Activated CD4-positive, CD25-positive, alpha-beta regulatory T cell treated with anti-CD3 and anti-CD28 coated beads, Interleukin-2, amount 50 U/mL, for 72 hours (primary cell): ENCODE measurements around the gene GPD1.
"Not testable (repeated sequence)": the region's sequence is repeated elsewhere in the genome, so short reads cannot be mapped to it uniquely, and the experiment has no call there.

Source experiments
- DNase-seq: peaks from one replicate; pipeline ENCODE4 v3.0.0; 2021

The GPD1 gene

GRCh38 chr12:50074936-50075807 is 28.6 kb upstream of the GPD1 start:
- peak; percentile 85 for DNase-seq

DNA sequence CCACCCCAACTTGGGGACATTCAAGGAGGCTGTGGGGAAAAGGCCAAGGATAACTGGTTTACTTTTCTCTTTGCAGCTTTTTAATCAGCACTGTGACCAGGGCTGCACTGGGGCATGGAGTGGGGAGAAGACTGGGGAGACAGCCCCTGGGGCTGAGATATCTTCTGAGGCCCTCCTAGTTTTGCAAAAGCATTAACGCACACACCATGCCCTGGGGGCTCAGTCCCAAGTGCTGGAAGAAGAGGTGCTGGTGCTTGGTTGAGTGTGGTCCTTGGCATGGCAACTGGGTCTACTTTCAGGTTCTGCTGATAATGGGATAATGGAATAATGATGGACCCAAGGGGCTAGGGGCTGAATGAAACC is 28.0 kb upstream of the GPD1 start:
- no peak for DNase-seq

- no peak for DNase-seq
Observed at GRCh38 chr12:50077099-50077498, 26.7 kb upstream of the GPD1 start.

- no peak for DNase-seq
Observed at GRCh38 chr12:50078281-50078680, 25.5 kb upstream of the GPD1 start.

GRCh38 chr12:50079771-50080170 is 24.0 kb upstream of the GPD1 start:
- no peak for DNase-seq

- no peak for DNase-seq
Observed at GRCh38 chr12:50081096-50081808, 22.6 kb upstream of the GPD1 start.

DNA sequence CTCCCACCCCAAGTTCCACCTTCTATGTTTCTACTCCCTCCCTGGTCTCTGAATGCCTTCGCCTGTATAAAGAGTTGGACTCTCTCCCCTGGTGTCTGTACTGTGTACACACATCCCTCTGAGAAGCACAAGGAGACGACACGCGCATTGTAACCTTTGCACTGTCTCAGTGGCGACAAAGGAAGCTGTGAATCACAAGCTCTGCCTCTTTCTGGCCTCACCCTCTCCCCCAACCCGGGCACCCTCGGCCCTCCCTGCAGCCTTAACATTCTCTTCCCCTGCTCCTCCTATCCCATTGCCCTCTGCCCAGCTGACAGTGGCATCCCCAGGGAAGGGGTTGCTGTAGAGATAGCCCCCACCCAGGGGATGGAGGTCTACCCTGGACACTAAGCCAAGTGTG is 21.2 kb upstream of the GPD1 start:
- no peak for DNase-seq

- no peak for DNase-seq
Observed at GRCh38 chr12:50083301-50083700, 20.5 kb upstream of the GPD1 start.

- not testable (repeated sequence) for DNase-seq
Observed at GRCh38 chr12:50084409-50084774, 19.4 kb upstream of the GPD1 start.

DNA sequence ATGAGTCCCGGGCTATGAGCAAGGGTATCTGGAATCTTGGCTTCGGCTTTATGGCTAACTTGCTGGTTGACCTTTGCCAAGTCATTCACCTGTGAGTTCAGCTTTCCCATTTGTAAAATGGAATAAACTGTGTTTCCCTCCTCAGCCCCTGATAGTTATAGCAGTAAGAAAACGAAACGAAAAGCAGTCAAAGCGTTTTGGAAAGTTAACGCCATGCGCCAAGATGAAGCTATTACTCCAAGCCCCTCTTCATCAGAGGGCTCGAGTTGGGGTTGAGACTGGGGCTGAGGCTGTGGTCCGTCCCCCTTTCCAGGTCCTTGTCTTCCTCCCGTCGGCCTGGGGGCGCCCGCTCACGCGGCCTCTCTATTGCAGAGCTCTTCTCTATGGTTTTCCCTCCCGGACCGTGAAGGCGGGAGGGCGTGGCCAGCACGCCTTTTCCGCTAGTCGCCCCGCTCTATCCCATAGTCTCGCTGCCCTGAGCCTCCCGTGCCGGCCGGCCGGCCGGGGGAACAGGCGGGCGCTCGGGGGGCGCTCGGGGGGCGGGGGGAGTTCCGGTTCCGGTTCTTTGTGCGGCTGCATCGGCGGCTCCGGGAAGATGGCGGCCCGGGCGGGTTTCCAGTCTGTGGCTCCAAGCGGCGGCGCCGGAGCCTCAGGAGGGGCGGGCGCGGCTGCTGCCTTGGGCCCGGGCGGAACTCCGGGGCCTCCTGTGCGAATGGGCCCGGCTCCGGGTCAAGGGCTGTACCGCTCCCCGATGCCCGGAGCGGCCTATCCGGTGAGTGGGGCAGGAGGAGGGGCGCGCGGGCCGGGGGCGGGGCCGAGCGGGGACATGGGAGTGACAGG is 18.8 kb upstream of the GPD1 start, which contains the start of gene SMARCD1:
Gene SMARCD1 (plus strand): TSS at position 568 of the 840 bp plus-strand sequence. CDS start 28 bp downstream, at position 596.
- peak; percentile 73 for DNase-seq

DNA sequence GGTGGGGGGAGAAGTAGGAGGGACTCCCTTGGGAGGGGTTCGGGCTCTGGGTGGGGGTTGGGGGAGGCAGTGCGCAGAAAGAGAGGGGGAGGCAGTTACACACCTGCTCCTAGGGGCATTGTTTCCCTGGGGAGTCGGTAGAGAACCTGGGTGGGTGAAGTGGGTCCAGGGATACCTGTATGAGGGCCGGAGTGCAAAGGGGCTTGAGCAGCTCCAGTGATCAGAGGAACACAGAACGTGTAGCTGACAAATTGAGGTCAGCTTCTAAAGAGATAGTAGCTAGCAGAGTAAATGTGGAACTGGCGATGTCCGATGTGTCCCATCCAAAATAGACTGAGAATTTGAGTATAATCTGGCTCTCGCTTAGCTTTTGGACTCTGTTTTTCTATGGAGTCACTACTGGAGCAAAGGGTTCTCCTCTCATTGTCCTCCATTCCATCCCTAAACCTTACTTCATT is 18.2 kb upstream of the GPD1 start:
- DNase-seq, result no peak

DNA sequence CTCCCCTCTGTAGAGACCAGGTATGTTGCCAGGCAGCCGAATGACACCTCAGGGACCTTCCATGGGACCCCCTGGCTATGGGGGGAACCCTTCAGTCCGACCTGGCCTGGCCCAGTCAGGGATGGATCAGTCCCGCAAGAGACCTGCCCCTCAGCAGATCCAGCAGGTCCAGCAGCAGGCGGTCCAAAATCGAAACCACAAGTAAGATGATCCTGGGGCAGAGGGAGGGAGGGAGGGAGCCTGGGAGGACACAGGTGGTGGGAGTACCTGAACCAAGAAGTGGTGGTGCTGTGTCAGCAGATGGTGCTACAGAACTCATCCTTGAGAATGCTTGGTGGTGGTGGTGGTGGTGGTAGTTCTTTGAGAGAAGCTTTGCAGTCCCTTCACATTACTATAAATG is 17.7 kb upstream of the GPD1 start:
- no peak for DNase-seq

DNA sequence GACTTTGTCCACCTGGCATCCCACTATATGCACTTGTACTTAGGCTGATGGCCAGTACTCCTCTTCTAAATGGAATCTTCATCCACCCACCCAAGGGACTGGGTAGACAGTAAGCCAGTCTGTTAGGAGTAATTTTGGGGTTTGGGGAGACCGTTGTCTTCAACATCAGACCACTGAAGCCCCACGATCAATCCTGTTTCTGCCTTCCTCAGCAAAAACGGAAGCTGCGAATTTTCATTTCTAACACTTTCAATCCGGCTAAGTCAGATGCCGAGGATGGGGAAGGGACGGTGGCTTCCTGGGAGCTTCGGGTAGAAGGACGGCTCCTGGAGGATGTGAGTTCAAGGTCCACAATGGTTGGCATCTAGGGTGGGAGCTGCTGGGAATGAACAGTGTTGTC is 16.7 kb upstream of the GPD1 start:
- DNase-seq, result no peak

- no peak for DNase-seq
Observed at GRCh38 chr12:50087995-50088394, 15.8 kb upstream of the GPD1 start.

DNA sequence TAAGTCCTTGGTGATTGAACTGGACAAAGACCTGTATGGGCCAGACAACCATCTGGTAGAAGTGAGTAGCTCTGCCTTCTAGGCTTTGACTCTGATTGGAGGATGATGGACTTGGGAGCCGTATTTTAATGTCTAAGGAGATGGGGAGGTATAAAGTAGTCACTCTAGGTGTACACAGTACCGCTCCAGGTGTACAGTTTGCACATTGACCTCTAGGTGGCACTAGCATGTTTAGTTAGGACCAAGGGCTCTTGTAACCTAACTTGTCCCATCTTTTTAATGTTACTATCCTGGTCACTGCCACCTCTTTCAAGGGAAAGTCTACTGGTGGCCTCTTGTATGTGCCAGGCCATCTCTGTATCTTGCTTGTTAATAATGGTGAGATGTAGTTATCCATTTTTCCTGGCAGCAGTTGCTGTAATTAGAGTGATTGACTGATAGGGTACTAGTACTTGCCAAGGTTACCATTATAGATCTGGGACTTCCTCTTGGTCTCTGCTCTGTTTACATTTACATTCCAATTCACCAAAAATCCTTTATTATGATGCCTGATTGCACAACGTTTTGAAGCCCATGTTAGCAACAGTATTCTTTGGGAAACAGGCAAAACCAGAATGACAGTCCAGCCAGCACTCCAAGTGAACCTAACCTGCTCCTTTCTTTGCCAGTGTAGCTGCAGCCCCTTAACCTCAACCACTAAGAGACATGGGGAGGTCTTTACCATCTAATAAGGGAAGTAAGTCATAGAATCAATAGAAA is 15.1 kb upstream of the GPD1 start:
- peak; percentile 42 for DNase-seq

GRCh38 chr12:50089730-50090129 is 14.1 kb upstream of the GPD1 start:
- no peak for DNase-seq

DNA sequence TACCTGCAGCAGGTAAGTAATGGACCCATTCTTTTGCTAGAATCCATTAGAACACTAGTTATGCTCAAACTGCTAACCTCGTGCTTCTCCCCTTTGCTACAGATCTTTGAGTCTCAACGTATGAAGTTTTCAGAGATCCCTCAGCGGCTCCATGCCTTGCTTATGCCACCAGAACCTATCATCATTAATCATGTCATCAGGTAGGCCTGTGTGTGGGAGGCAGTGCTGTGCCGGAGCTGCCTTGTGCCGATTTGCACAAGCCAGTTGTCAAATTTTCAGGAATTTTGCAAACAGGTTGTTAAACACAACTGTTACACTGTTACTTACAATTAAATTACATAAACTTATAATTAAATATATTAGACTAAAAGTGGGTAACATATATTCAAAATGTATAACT is 13.4 kb upstream of the GPD1 start:
- DNase-seq, result no peak

DNA sequence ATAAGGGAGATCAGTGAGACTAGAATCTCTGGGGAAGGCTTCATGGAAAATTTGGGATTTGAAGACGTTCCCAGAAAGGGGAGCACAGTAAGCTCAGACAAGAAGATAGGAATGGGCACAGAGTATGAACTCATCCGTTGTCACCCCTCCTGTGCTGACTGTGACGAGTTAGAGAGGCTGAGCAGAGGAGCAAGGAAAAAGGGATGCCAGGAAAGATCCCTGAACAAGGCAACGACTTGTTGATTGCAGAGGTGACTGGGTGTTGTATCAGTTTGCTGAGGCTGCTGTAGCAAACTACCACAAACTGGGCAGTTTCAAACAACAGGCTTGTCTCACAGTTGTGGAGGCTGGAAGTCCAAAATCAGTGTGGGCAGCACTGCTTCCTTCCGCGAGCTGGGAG is 5.9 kb upstream of the GPD1 start:
- DNase-seq, result no peak

GRCh38 chr12:50099302-50100008 is 4.4 kb upstream of the GPD1 start:
- no peak for DNase-seq

DNA sequence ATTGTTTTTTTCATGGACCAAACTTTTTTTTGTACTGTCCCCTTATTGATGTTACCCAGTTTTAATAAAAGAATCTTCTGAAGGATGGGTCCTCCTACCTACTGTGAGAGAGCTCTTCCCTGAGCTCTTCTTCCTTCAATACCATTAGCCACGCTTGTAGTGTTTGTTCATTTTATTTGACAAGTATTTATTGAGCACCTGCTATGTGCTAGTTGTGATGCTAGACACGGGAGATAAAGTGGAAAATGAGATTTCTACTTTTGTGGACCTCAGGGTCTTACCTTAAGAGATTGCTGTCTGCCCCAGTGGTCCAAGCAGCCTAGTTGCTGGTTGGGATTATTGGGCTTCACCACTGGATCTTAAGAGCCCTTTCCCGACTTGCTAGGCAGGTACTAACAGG is 3.2 kb upstream of the GPD1 start:
- no peak for DNase-seq

- no peak for DNase-seq
Observed at GRCh38 chr12:50101663-50102062, 2.1 kb upstream of the GPD1 start.

GRCh38 chr12:50102131-50102531 is 1.7 kb upstream of the GPD1 start:
- no peak for DNase-seq
